Endodermal cell (in vitro differentiated cells): Measurements from ENCODE around the gene BCL11A. TPM values are rescaled to one million over a fixed set of nuclear protein-coding genes. Genes with fewer than 3 reads are reported as not detected.

Experiments
- DNase-seq: peaks from one replicate; pipeline ENCODE4 v3.0.0-alpha.2; 2017
- H3K27ac ChIP-seq: 2 replicates; pipeline ENCODE4 v1.5.1; 2013; ENCODE audit warnings: mild to moderate bottlenecking, low read depth, low read length, moderate library complexity
- H3K27me3 ChIP-seq: 2 replicates; pipeline ENCODE4 v1.6.1; 2013; ENCODE audit warnings: mild to moderate bottlenecking, low read length, moderate library complexity; ENCODE audit not compliant: insufficient read depth, control insufficient read depth, poor library complexity, severe bottlenecking
- H3K36me3 ChIP-seq: 2 replicates; pipeline ENCODE4 v1.7.0; 2013; ENCODE audit warnings: mild to moderate bottlenecking, low read length, moderate library complexity; ENCODE audit not compliant: control insufficient read depth, insufficient read depth
- H3K4me1 ChIP-seq: one replicate; pipeline ENCODE4 v1.7.0; 2013; ENCODE audit warnings: low read length; ENCODE audit not compliant: control insufficient read depth, insufficient read depth
- H3K4me3 ChIP-seq: 2 replicates; pipeline ENCODE4 v1.5.1; 2013; ENCODE audit warnings: mild to moderate bottlenecking, low read length, moderate library complexity
- H3K9ac ChIP-seq: 2 replicates; pipeline ENCODE4 v1.6.1; 2013; ENCODE audit warnings: mild to moderate bottlenecking, low read length, moderate library complexity; ENCODE audit not compliant: poor library complexity, severe bottlenecking; ENCODE audit errors: extremely low read depth
- H3K9me3 ChIP-seq: 2 replicates; pipeline ENCODE4 v1.6.1; 2013; ENCODE audit warnings: mild to moderate bottlenecking, low read length, moderate library complexity; ENCODE audit not compliant: control insufficient read depth
- H3K27ac Mint-ChIP-seq: 2 replicates; pipeline ENCODE4 v1.8.0; 2020; ENCODE audit warnings: mixed read lengths
- H3K27me3 Mint-ChIP-seq: 2 replicates; pipeline ENCODE4 v1.8.0; 2021; ENCODE audit warnings: mild to moderate bottlenecking, mixed read lengths; ENCODE audit not compliant: insufficient read depth
- H3K36me3 Mint-ChIP-seq: 2 replicates; pipeline ENCODE4 v1.8.0; 2020; ENCODE audit warnings: low read depth, mixed read lengths
- H3K4me1 Mint-ChIP-seq: 2 replicates; pipeline ENCODE4 v1.8.0; 2020; ENCODE audit warnings: mixed read lengths
- H3K4me3 Mint-ChIP-seq: 2 replicates; pipeline ENCODE4 v1.8.0; 2020; ENCODE audit warnings: mild to moderate bottlenecking, moderate library complexity, mixed read lengths
- H3K9me3 Mint-ChIP-seq: 2 replicates; pipeline ENCODE4 v1.8.0; 2020; ENCODE audit warnings: mild to moderate bottlenecking, mixed read lengths
- WGBS, 2 experiments: methylation state at CpG; one replicate each; pipeline versions ENCODE4 v1.1.5 to v1.1.7; 2013; ENCODE audit warnings: missing lambda C conversion rate in 2 of 2, mixed read lengths in 1 of 2; ENCODE audit not compliant: insufficient coverage in 1 of 2, insufficient read length in 1 of 2; 5-methylcytosine and 5-hydroxymethylcytosine counted together
- total RNA-seq, 2 donors: library from RNA; stranded (reverse); fragmentation: NEBNext Ultra II Directional in 1 of 2; extraction: Animal tissue kit (Norgen Biotek cat#: 25700) in 1 of 2; gene quantifications; 2 replicates in 1 of 2; 3 replicates in 1 of 2; pipeline ENCODE4 v1.2.1, GENCODE V29; 2021
- TF ChIP-seq, protein P1 (sequence below): fragments of 200-600 bp; sonication (generic); conservative IDR thresholded peaks from 2 replicates; pipeline ENCODE4 v1.5.0; 2021; ENCODE audit warnings: antibody characterized with exemption, mild to moderate bottlenecking

Gene BCL11A
- total RNA-seq, 2 donors from 2014 or later = 14.7 to 16.3 TPM

DNA sequence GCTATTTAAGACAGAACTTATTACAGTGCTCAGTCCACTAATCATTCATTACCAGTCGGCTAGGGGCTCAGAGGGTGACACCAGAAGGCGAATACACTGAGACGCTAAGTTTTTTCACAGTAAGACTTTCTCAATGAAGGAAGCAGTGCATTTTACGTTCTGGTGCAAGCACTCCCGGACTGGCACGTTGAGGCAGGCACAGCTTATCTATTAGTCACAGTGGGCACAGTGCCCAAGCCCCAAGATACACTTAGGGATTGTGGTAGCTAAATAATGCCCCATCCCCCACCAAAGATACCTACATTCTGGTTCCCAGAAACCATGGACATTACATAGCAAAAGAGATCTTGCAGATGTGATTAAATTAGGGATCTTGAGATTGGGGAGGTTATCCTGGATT, 32.6 kb upstream of the BCL11A start:
- Histone ChIP-seq H3K27ac (no peak overlapping the region), H3K27me3 (peaks cover 61% of the 10 kb centered on the region), H3K4me3 (no peak overlapping the region), H3K36me3 (no peaks in the 10 kb centered on the region), H3K9me3 (no peaks in the 10 kb centered on the region), H3K4me1 (no peaks in the 10 kb centered on the region), H3K9ac (no peak overlapping the region)
- Mint-ChIP-seq H3K9me3 (no peaks in the 10 kb centered on the region), H3K27me3 (peaks cover 70% of the 10 kb centered on the region), H3K27ac (no peak overlapping the region), H3K36me3 (no peaks in the 10 kb centered on the region), H3K4me1 (no peaks in the 10 kb centered on the region), H3K4me3 (no peak overlapping the region)
- 79 to 92% methylated on average over 4 to 6 of the region's 6 CpGs for WGBS, 2 experiments
- TF ChIP-seq, protein P1, sequence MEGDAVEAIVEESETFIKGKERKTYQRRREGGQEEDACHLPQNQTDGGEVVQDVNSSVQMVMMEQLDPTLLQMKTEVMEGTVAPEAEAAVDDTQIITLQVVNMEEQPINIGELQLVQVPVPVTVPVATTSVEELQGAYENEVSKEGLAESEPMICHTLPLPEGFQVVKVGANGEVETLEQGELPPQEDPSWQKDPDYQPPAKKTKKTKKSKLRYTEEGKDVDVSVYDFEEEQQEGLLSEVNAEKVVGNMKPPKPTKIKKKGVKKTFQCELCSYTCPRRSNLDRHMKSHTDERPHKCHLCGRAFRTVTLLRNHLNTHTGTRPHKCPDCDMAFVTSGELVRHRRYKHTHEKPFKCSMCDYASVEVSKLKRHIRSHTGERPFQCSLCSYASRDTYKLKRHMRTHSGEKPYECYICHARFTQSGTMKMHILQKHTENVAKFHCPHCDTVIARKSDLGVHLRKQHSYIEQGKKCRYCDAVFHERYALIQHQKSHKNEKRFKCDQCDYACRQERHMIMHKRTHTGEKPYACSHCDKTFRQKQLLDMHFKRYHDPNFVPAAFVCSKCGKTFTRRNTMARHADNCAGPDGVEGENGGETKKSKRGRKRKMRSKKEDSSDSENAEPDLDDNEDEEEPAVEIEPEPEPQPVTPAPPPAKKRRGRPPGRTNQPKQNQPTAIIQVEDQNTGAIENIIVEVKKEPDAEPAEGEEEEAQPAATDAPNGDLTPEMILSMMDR = no peak
- DNase-seq = no peak

DNA sequence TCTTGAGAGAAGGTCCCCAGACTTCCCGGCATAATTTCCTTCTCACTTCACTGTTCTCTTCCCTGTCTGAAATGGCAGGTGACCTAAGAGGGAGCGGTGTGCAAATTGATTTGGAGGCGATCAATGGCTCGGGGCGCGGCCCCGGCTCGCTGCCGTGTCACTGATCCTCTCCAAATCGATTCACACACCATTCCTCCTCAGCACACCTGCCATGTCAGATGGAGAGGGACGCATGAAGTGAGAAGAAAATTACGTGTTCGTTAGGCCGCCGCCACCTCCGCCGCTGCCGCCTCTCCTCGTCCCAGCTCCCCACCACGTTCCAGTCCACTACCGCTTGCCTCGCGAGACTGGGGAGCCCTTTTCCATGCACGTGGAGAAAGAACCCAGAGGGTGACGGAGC, 31.8 kb upstream of the BCL11A start:
- Mint-ChIP-seq H3K9me3 (no peaks in the 10 kb centered on the region), H3K4me3 (no peak overlapping the region), H3K36me3 (no peaks in the 10 kb centered on the region), H3K4me1 (no peaks in the 10 kb centered on the region), H3K27ac (no peak overlapping the region), H3K27me3 (peaks cover 73% of the 10 kb centered on the region)
- TF ChIP-seq, protein P1 = no peak
- Histone ChIP-seq H3K4me3 (no peak overlapping the region), H3K4me1 (no peaks in the 10 kb centered on the region), H3K9me3 (no peaks in the 10 kb centered on the region), H3K27ac (no peak overlapping the region), H3K27me3 (peaks cover 69% of the 10 kb centered on the region), H3K36me3 (no peaks in the 10 kb centered on the region), H3K9ac (no peak overlapping the region)
- no peak for DNase-seq
- WGBS, 2 experiments = 94 to 97% methylated on average over 15 to 25 of the region's 25 CpGs

DNA sequence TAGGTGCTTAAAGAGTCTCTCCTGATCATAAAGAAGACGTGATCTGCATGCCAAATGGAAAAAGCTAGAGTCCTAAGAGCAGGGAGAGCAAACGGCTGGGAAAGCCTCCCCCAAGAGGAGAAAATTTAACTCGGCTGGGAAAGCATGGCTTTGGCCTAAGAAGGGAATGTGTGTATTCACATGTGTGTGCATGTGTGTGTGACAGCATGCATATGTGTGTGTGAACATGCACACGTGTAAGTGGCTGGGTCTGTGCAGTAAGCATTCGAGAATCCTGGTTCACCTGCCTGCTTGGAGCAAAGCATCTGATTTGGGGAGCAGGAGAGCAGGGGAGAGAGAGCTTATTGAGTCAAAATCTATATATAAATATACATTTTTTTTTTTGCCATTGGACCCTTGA, 30.1 kb upstream of the BCL11A start:
- Mint-ChIP-seq H3K4me3 (no peak overlapping the region), H3K27ac (no peak overlapping the region), H3K27me3 (peaks cover 89% of the 10 kb centered on the region), H3K36me3 (no peaks in the 10 kb centered on the region), H3K4me1 (no peaks in the 10 kb centered on the region), H3K9me3 (no peaks in the 10 kb centered on the region)
- no peaks in the 10 kb centered on the region for H3K36me3 ChIP-seq
- WGBS, 2 experiments = 83 to 86% methylated on average over 3 to 5 of the region's 5 CpGs
- H3K9me3 ChIP-seq = no peaks in the 10 kb centered on the region
- no peak for DNase-seq
- TF ChIP-seq, protein P1 = no peak
- H3K27ac ChIP-seq = no peak overlapping the region
- H3K9ac ChIP-seq = no peak overlapping the region
- peaks cover 85% of the 10 kb centered on the region for H3K27me3 ChIP-seq
- no peaks in the 10 kb centered on the region for H3K4me1 ChIP-seq
- H3K4me3 ChIP-seq = no peak overlapping the region
